GM18508 (cell line): ENCODE results near the gene LYAR.

Experiments
- ATAC-seq: cut with Tn5 transposase; IDR thresholded peaks from one replicate; pipeline ENCODE4 v1.9.1; 2021; ENCODE audit warnings: moderate number of reproducible peaks; ENCODE audit not compliant: insufficient read depth, unreplicated experiment

Gene LYAR

GRCh38 chr4:4289941-4290850, at the start of gene LYAR, which contains the start of gene ZBTB49:
Gene LYAR, minus strand, starts transcription at chr4:4290154. Its CDS starts 6,412 bp downstream, at chr4:4283742.
Gene ZBTB49, plus strand, starts transcription at chr4:4290251. Its CDS starts 9,695 bp downstream, at chr4:4299946.
- ATAC-seq: peak; percentile 51

- no peak for ATAC-seq
These were observed 49.6 kb upstream of the LYAR start for GRCh38 chr4:4339504-4340085.

- ATAC-seq: no peak
These were observed 48.5 kb upstream of the LYAR start for GRCh38 chr4:4338210-4339001.

- ATAC-seq: peak; percentile 83
These were observed 45.0 kb upstream of the LYAR start for GRCh38 chr4:4334798-4335520.

GRCh38 chr4:4333265-4333706, 43.3 kb upstream of the LYAR start:
- no peak for ATAC-seq

GRCh38 chr4:4332529-4332928, 42.6 kb upstream of the LYAR start:
- no peak for ATAC-seq

- ATAC-seq: no peak
These were observed 40.8 kb upstream of the LYAR start for GRCh38 chr4:4330794-4331193.

GRCh38 chr4:4329496-4329895, 39.5 kb upstream of the LYAR start:
- no peak for ATAC-seq

GRCh38 chr4:4328840-4329239, 38.9 kb upstream of the LYAR start:
- no peak for ATAC-seq

GRCh38 chr4:4328206-4328605, 38.3 kb upstream of the LYAR start:
- ATAC-seq: no peak

- no peak for ATAC-seq
These were observed 37.7 kb upstream of the LYAR start for GRCh38 chr4:4327652-4328121.

- ATAC-seq: no peak
These were observed 36.2 kb upstream of the LYAR start for GRCh38 chr4:4326166-4326565.

- no peak for ATAC-seq
These were observed 35.4 kb upstream of the LYAR start for GRCh38 chr4:4325321-4325720.

- ATAC-seq: no peak
These were observed 34.0 kb upstream of the LYAR start for GRCh38 chr4:4323705-4324534.

GRCh38 chr4:4321951-4322688, 32.2 kb upstream of the LYAR start:
- ATAC-seq: no peak

GRCh38 chr4:4320951-4321714, 31.2 kb upstream of the LYAR start:
- no peak for ATAC-seq

GRCh38 chr4:4320528-4320927, 30.6 kb upstream of the LYAR start:
- ATAC-seq: no peak
